ENCODE results near the gene OFD1.

OFD1 gene

DNA sequence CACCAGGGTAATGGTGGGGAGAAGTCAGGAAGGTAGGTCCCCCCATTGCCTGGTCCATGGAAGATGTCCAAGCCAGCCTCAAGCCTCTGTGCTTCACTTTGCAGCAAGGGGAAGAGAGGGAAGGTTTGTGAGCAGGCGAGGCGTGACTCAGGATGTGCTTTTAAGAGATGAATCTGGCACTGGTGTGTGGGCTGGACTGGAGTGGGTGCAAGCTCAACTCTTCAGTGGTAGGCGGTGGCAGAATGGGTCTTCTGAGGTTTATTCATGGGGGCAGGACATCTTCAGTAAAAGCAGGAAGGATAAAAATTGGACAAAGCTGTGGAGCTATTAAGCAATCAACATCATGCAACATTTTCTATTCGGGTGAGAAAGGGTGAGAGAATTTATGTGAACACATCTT is 63.0 kb downstream of the OFD1 start:
- DNase-seq: peak; percentile 10

DNA sequence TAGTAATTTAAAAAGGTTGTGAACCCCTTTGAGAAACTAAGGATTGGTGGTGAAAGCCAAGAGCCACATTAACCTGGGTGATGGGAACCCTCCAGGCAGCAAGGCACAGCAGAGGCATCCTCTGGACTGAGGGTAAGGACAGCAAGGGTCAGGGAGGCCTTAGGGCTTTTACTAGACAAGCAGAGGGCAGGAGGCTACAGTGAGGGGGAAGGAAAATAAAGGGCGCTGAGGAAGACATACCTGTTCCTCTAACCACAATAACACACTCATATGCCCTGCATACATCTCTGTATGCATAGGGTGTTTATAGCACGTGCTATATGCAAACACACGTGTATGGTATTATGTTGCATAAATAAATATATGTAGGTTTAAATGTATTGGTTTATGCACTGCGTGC is 63.6 kb downstream of the OFD1 start:
- DNase-seq: no peak

GRCh38 chrX:13803116-13803515 is 68.6 kb downstream of the OFD1 start:
- no peak for DNase-seq

GRCh38 chrX:13805241-13805640 is 70.7 kb downstream of the OFD1 start:
- no peak for DNase-seq

DNA sequence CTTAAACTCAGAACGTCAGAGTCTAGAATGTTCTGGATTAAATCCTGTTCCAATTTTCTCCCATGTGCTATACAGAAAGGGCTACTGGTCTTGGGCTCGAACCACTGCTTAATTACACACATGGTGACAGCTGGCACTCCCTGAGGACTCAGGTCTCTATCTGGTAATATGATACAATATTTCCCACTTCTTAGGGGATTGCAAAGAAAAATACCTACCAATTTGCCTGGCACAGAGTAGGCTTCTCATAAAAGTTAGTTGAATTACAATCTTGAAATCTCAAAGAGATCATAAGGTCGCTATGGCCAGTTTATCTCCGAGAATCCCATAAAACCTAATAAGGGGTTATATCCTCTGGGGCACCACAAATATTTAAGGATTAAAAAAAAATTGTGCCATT is 73.7 kb downstream of the OFD1 start:
- DNase-seq: no peak

GRCh38 chrX:13808865-13809264 is 74.3 kb downstream of the OFD1 start:
- no peak for DNase-seq

DNA sequence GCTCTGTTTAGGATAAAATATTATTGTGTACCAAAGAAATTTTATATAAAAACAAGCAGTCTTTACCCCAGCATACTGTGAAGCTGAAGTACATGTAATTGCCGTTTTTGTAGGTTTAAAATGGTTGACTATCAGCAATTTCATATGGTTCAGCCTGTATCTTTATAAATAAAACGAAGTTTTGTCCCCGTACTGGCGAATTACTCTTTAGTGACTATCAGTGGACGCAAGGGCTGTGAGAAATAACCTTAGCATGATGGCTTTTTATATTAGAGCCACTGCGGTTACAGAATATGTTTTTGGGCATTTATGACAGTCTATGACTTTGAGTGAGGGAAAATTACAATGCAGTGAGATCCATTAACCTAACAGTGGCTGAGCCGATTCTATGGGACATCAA is 81.1 kb downstream of the OFD1 start:
- no peak for DNase-seq

DNA sequence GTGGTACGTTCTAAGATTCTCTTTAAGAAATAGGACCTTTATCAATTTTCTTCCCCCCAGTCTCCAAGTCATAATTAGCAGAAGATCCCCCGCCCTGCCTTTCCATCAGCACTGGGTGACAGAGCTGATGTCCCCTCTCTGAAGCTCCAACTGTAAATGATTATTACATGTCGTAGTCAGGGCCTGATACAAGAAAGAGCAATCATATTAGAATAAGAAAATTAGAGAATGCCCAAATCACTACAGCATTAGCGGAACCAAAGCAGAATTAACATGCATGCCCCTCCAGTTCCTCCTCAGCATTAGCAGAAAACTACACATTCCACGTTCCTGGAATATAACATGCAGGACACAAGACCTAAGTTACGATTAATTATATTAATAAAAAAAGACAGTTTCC is 81.6 kb downstream of the OFD1 start:
- DNase-seq: no peak

DNA sequence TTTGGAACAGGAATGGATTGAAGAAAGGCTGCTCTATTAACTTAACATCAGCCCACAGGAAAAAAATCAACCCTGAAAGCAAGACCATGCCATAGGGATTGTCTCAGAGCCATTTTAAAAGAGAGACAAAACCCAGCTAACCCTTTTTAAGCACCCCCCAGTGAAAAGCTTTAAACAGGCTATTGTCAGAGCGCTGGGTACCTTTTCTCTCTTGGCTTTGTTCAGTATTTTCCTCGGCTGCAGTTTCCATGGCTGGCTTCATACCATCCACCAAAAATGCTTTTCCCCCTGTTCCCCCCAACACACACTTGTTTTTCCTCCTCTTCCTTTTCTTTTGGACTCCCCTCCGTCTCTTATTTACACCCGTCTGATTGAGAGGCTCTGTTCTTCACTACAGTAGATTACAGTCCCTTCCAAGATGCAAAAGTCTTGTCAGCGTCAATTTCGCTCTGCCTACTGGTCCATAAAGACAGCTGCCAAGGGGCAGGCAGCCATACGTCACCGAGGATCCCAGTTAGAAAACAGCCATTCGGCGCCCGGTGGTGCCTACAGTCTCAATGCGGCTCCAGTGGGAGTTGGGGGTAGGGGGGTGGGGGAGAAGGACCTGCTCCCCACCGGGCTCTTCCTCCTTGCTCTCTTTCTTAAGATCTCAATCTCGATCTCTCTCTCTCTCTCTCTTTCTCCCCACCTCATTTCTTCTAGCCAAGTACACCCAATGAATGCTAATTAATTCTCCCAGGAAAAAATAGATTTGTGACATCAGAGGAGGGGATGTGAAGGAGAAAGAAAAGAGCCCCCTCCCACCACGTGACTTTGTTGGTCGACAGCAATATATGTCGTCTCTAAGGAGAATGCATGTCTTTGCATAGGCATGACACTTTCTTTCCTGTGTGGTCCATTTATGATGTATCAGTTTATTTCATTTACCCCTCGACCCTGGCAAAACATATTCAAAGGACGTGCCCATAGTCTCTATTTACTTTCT is 82.4 kb downstream of the OFD1 start, which contains the start of gene GPM6B:
Gene GPM6B, minus strand, starts transcription at position 451 of the 985 bp plus-strand sequence. Its CDS starts 189 bp downstream, at position 262.
- DNase-seq: no peak
